Smooth muscle cell (in vitro differentiated cells): ENCODE measurements around the gene MATN1. TPM values are rescaled to one million over a fixed set of nuclear protein-coding genes. Genes with fewer than 3 reads are reported as not detected.

Experiments
- DNase-seq: peaks from one replicate; lab custom pipeline; 2025; ENCODE audit not compliant: unreplicated experiment; lab: John Stamatoyannopoulos, UW
- H2AFZ ChIP-seq: fragments of 200-600 bp; sonication (generic); 2 replicates; pipeline ENCODE4 v1.6.0; 2016; ENCODE audit warnings: antibody characterized with exemption, low read depth, mild to moderate bottlenecking
- H3F3A ChIP-seq: fragments of 200-600 bp; sonication (generic); 2 replicates; pipeline ENCODE4 v1.6.0; 2017; ENCODE audit warnings: antibody characterized with exemption, low read depth
- H3K27ac ChIP-seq: fragments of 200-600 bp; sonication (generic); 2 replicates; pipeline ENCODE4 v1.5.1; 2016; ENCODE audit warnings: low read depth, mild to moderate bottlenecking
- H3K27me3 ChIP-seq: fragments of 200-600 bp; sonication (generic); 2 replicates; pipeline ENCODE4 v1.6.1; 2016; ENCODE audit warnings: low read depth, mild to moderate bottlenecking
- H3K36me3 ChIP-seq: fragments of 200-600 bp; sonication (generic); 2 replicates; pipeline ENCODE4 v1.5.1; 2016; ENCODE audit warnings: low read depth
- H3K4me1 ChIP-seq: fragments of 200-600 bp; sonication (generic); 2 replicates; pipeline ENCODE4 v1.5.1; 2016; ENCODE audit warnings: low read depth
- H3K4me2 ChIP-seq: fragments of 200-600 bp; sonication (generic); 2 replicates; pipeline ENCODE4 v1.6.0; 2016; ENCODE audit warnings: mild to moderate bottlenecking
- H3K4me3 ChIP-seq: fragments of 200-600 bp; sonication (generic); 2 replicates; pipeline ENCODE4 v1.5.1; 2016; ENCODE audit warnings: mild to moderate bottlenecking
- H3K79me2 ChIP-seq: fragments of 200-600 bp; sonication (generic); 2 replicates; pipeline ENCODE4 v1.6.0; 2016; ENCODE audit warnings: low read depth, mild to moderate bottlenecking
- H3K9ac ChIP-seq: fragments of 200-600 bp; sonication (generic); 2 replicates; pipeline ENCODE4 v1.6.0; 2016; ENCODE audit warnings: low read depth
- H3K9me3 ChIP-seq: fragments of 200-600 bp; sonication (generic); replicated peaks from 2 replicates; pipeline ENCODE4 v1.5.1; 2016; ENCODE audit warnings: low read depth
- H4K20me1 ChIP-seq: fragments of 200-600 bp; sonication (generic); 2 replicates; pipeline ENCODE4 v1.6.0; 2016; ENCODE audit warnings: low read depth
- CTCF ChIP-seq: fragments of 200-600 bp; sonication (generic); IDR thresholded peaks from 2 replicates; pipeline ENCODE4 v1.5.1; 2017; ENCODE audit warnings: borderline replicate concordance, mild to moderate bottlenecking, antibody characterized with exemption; ENCODE audit not compliant: insufficient read depth, poor library complexity, severe bottlenecking
- WGBS: methylation state at CpG from one replicate; pipeline ENCODE4 v1.1.7; 2016; ENCODE audit warnings: low lambda C conversion rate; 5-methylcytosine and 5-hydroxymethylcytosine counted together
- polyA plus RNA-seq: library from polyadenylated mRNA; unstranded; fragments of >200 nt; fragmentation: Nextera tagmentation; extraction: Ambion mirVana; gene quantifications from 2 replicates; pipeline ENCODE4 v1.2.1, GENCODE V29; 2016
- total RNA-seq: library from RNA; depleted of rRNA; stranded (reverse); fragments of >200 nt; gene quantifications from 2 replicates; pipeline ENCODE4 v1.2.3, GENCODE V29; 2014

The MATN1 gene
- total and polyA plus RNA-seq, 2 experiments from 2014 or later, result 0.40 to 2.0 TPM

DNA sequence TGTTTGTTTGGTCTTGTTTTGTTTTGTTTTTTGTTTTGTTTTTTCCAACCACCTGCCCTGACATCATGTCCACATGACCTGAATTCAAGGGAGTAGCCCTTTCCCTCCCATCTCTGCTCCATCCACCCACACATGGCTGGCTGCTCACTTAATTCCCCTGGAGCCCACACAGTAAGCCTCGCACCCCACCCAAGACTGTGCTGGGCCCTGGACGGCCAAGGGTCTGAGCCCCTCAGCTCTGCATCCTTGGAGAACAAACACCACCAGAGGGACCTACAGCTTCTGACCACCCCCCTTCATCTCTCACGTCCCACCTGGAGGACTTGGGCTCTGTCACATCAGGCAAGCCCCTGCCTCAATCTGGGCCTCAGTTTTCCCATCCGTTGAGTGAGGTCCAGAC lies 39.1 kb downstream of the MATN1 start:
- Histone ChIP-seq H3K4me2 (no peak overlapping the region), H3K4me3 (no peak overlapping the region), H3K27me3 (peaks cover 68% of the 10 kb centered on the region), H3K79me2 (no peaks in the 10 kb centered on the region), H3F3A (no peaks in the 10 kb centered on the region), H3K36me3 (no peaks in the 10 kb centered on the region), H3K9ac (no peak overlapping the region), H2AFZ (no peak overlapping the region), H3K4me1 (peaks cover 10% of the 10 kb centered on the region), H3K27ac (no peak overlapping the region), H3K9me3 (no peaks in the 10 kb centered on the region), H4K20me1 (no peaks in the 10 kb centered on the region)
- no peak for DNase-seq
- WGBS, result 93% methylated on average over 4 of the region's 4 CpGs
- TF ChIP-seq CTCF, result no peak

DNA sequence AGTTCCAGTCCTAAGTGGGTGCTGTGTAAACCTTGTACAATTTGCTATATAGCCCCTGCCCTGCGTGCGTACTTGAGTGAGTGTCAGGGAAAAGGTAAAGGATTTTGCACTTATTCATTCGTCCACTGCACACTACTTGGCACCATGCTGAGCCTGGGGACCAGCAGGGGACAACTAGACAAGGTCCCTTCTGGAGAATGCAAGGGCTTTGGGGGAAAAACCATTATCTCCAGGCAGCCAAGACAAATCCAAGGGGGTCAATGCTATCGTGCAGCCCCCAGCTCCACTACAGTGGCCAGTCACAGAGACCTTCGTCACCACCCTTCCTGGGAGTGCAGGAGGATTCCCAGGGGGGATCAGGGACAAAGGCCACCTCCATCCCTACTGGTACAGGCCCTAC lies 39.7 kb downstream of the MATN1 start:
- DNase-seq, result no peak
- Histone ChIP-seq H3K4me1 (peaks cover 4% of the 10 kb centered on the region), H3K4me3 (no peak overlapping the region), H3K36me3 (no peaks in the 10 kb centered on the region), H3K9me3 (no peaks in the 10 kb centered on the region), H3K27ac (no peak overlapping the region), H3K9ac (no peak overlapping the region), H3K4me2 (no peak overlapping the region), H3K79me2 (no peaks in the 10 kb centered on the region), H4K20me1 (no peaks in the 10 kb centered on the region), H3F3A (no peaks in the 10 kb centered on the region), H2AFZ (no peak overlapping the region), H3K27me3 (peaks cover 68% of the 10 kb centered on the region)
- no peak for TF ChIP-seq CTCF
- 89% methylated on average over 5 of the region's 5 CpGs for WGBS

- Histone ChIP-seq H3K79me2 (no peaks in the 10 kb centered on the region), H4K20me1 (no peaks in the 10 kb centered on the region), H3K9ac (no peak overlapping the region), H3K4me3 (no peak overlapping the region), H3F3A (no peaks in the 10 kb centered on the region), H3K27ac (no peak overlapping the region), H3K4me1 (peaks cover 4% of the 10 kb centered on the region), H2AFZ (no peak overlapping the region), H3K36me3 (no peaks in the 10 kb centered on the region), H3K27me3 (peaks cover 63% of the 10 kb centered on the region), H3K4me2 (no peak overlapping the region), H3K9me3 (no peaks in the 10 kb centered on the region)
- no peak for TF ChIP-seq CTCF
- DNase-seq, result no peak
- WGBS, result 88% methylated on average over 8 of the region's 8 CpGs
Measured at GRCh38 chr1:30682396-30683275, 40.7 kb downstream of the MATN1 start.

GRCh38 chr1:30681782-30682181 lies 41.6 kb downstream of the MATN1 start:
- Histone ChIP-seq H3K4me2 (no peak overlapping the region), H3K9ac (no peak overlapping the region), H4K20me1 (no peaks in the 10 kb centered on the region), H3K27ac (no peak overlapping the region), H3K9me3 (no peaks in the 10 kb centered on the region), H3K36me3 (no peaks in the 10 kb centered on the region), H3K79me2 (no peaks in the 10 kb centered on the region), H3K4me3 (no peak overlapping the region), H2AFZ (no peak overlapping the region), H3K27me3 (peaks cover 54% of the 10 kb centered on the region), H3F3A (no peaks in the 10 kb centered on the region), H3K4me1 (peaks cover 4% of the 10 kb centered on the region)
- 66% methylated on average over 3 of the region's 3 CpGs for WGBS
- TF ChIP-seq CTCF, result no peak
- DNase-seq, result no peak
